Bronchial epithelial cell (primary cell): ENCODE data around the gene ABCB11. TPM values are rescaled to one million over a fixed set of nuclear protein-coding genes. Genes with fewer than 3 reads are reported as not detected.

ENCODE experiments used
- DNase-seq: peaks from one replicate; pipeline ENCODE4 v3.0.0-alpha.2; 2010; ENCODE audit warnings: low read depth
- FAIRE-seq: peaks from 2 replicates; lab custom pipeline; 2011; peaks lifted over from hg19 to GRCh38; lab: Jason Lieb, UNC
- H3K27me3 ChIP-seq: 2 replicates; pipeline ENCODE4 v1.5.1; 2011; ENCODE audit warnings: low read length; ENCODE audit not compliant: control insufficient read depth, insufficient read depth
- H3K36me3 ChIP-seq: 2 replicates; pipeline ENCODE4 v1.5.1; 2011; ENCODE audit warnings: low read length; ENCODE audit not compliant: control insufficient read depth, insufficient read depth
- H3K4me3 ChIP-seq: 2 replicates; pipeline ENCODE4 v1.5.1; 2011; ENCODE audit warnings: mild to moderate bottlenecking, low read depth, low read length, control low read depth
- CTCF ChIP-seq: IDR thresholded peaks from 2 replicates; pipeline ENCODE4 v1.5.1; 2011; ENCODE audit warnings: mild to moderate bottlenecking, moderate library complexity, low read length, control low read depth, inconsistent platforms; ENCODE audit not compliant: insufficient read depth, severe bottlenecking
- total RNA-seq: library from RNA; depleted of rRNA; stranded (reverse); fragments of >200 nt; gene quantifications from 2 replicates; pipeline ENCODE4 v1.2.1, GENCODE V29; 2014

ABCB11 gene
- 0.26 TPM in 2 replicates for total RNA-seq

GRCh38 chr2:169031202-169031601, at the start of gene ABCB11:
ABCB11 (minus strand) TSS chr2:169031324; CDS start chr2:169018125, 13,199 bp downstream.
- H3K4me3 ChIP-seq: no peak within 1 kb of the TSS
- DNase-seq (no peak), FAIRE-seq (no peak)
- no peaks in the 10 kb centered on the region for H3K27me3 ChIP-seq
- TF ChIP-seq CTCF: no peak
- no peaks in the 10 kb centered on the region for H3K36me3 ChIP-seq

DNA sequence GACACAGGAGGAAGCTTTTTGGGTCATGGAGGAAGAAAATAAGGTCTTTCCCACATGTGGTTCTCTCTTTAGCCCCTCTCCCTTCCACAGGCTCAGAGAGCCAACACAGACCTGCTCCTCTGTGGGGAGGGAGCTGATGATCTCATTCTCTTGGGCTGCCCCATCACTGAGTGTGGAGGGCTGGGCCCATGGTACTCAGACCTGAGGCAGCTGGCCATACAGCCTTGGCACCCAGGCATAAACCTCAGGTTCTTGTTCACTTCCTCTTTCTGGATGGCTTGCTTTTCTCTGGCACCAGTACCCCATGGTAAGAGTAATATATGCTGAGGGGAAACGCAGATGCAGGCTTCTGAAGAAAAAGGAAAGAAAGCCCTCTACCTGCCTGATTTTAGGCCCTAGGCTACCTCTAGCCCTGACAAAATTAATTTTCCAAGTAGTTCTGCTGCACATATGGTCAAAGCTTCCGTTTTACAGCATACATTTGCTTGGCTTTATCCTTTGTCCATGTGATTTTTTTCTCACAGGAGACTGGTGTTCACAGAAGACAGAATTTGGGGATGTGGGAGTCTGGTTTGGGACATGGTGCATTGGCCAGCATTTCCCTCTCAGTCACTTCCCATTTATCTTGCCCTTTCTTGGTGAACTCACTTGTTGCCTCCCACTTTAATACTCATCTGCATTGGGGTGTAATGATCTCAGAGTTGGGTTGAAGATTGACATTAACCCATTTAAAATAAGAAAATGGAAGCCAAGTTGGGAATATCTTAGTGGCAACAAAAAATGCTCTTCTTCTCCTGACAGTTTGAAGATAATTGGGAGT, 49.3 kb upstream of the ABCB11 start:
- FAIRE-seq (no peak), DNase-seq (peak; percentile 51)
- H3K36me3 ChIP-seq: no peaks in the 10 kb centered on the region
- H3K4me3 ChIP-seq: no peak overlapping the region
- no peak for TF ChIP-seq CTCF
- H3K27me3 ChIP-seq: no peaks in the 10 kb centered on the region

DNA sequence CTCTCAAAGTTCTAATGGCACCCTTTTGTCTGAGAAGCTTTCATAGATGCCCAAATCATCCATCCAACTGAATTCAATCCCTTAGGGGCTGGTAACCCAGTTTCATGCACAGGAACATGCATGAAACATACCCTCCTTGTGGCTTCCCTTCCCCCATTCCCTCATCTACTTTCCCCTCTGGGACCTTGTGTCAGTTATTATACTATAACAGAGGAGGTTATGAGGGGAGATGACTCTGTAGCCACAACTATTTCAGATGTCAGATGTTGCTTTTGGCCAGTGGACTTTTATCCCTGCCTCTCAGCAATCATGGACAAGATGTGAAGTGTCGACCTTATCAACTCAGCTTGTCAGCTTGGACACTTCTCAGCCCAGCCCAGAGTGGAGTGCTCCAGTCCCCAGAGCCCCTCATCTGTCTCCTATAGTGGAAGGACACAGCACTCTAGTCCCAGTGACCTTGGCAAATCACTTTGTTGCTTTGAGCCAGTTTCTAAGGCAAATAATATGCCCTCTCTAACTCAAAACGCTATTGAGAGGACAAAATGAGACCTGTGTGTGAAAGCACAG, 46.6 kb upstream of the ABCB11 start:
- Histone ChIP-seq H3K27me3 (no peaks in the 10 kb centered on the region), H3K36me3 (no peaks in the 10 kb centered on the region), H3K4me3 (no peak overlapping the region)
- no peak for TF ChIP-seq CTCF
- no peak for DNase-seq
- FAIRE-seq: peak; percentile 93

- FAIRE-seq (no peak), DNase-seq (peak; percentile 66)
- no peak overlapping the region for H3K4me3 ChIP-seq
- H3K36me3 ChIP-seq: no peaks in the 10 kb centered on the region
- TF ChIP-seq CTCF: no peak
- H3K27me3 ChIP-seq: no peaks in the 10 kb centered on the region
These were observed 43.0 kb upstream of the ABCB11 start for GRCh38 chr2:169073963-169074751.

GRCh38 chr2:169073211-169073962, 42.3 kb upstream of the ABCB11 start:
- H3K4me3 ChIP-seq: no peak overlapping the region
- no peak for FAIRE-seq
- no peak for DNase-seq

More at GRCh38 chr2:169073211-169073962, 42.3 kb upstream of the ABCB11 start:
- Histone ChIP-seq H3K27me3 (no peaks in the 10 kb centered on the region), H3K36me3 (no peaks in the 10 kb centered on the region)
- no peak for TF ChIP-seq CTCF
